ENCODE data around the gene AP3D1. TPM values are rescaled to one million over a fixed set of nuclear protein-coding genes. Genes with fewer than 3 reads are reported as not detected.

AP3D1 gene
- total and polyA plus RNA-seq, 9 of the 15 experiments (the other 6 are each of a cell fraction or from before 2014, with no cell fraction given), result 1.2 to 86.1 (median 35.9) TPM

GRCh38 chr19:2171349-2172145 is 20.2 kb upstream of the AP3D1 start (continued):
- TF ChIP-seq HDAC1 (IDR thresholded peaks at IDR 0.05), result peak in 1 of 2 experiments; percentile 88; a peak in 1 of 4 replicates
- TF ChIP-seq SMARCA4 (IDR thresholded peaks at IDR 0.05), result peak; percentile 91
- no peak for TF ChIP-seq ELF2 (CRISPR knock-in tag; IDR thresholded peaks at IDR 0.05)
- no peak for TF ChIP-seq ZNF175 (CRISPR knock-in tag; IDR thresholded peaks at IDR 0.05; ENCODE audit: low read depth)

- H2AFZ ChIP-seq (ENCODE audit: low read depth, low read length), result no peak overlapping the region
- ChIA-PET CTCF (ENCODE audit: low intra/inter-chr PET ratio) (interaction anchor here (0.9 kb wide), 1 partner anchor 9 kb away, joined by 3 read pairs; no protein-coding TSS in a partner anchor), POLR2A (interaction anchor here (0.6 to 1.2 kb wide), 4 partner anchors 10 to 131 kb away, joined by 3 to 7 read pairs (median 3); no protein-coding TSS in a partner anchor)
- H4K20me1 ChIP-seq (replicated peaks; ENCODE audit: control insufficient read depth, insufficient read depth, low read length), result peaks cover 66% of the 10 kb centered on the region
- peaks cover 98% of the 10 kb centered on the region for H3K79me2 ChIP-seq (ENCODE audit: control insufficient read depth, insufficient read depth, low read length)
- 0 out of 2 replicates have a peak overlapping the region, but pooled peaks have one; percentile 37 for H3K4me2 ChIP-seq (ENCODE audit: insufficient read depth, low read length)
- DNase-seq (ENCODE audit: extremely low read depth in 1 of 4, low spot score in 3 of 4), result no peak
- in situ Hi-C loops (cut with MboI), result no loop called here
- H3K9ac ChIP-seq (ENCODE audit: insufficient read depth in 1 of 2, low read depth in 2 of 2, low read length in 2 of 2), result peak overlapping the region in 1 of 2 experiments; percentile 75; a peak in 2 of 4 replicates
- no peak for FAIRE-seq
- 59% methylated on average over 5 of the region's 5 CpGs for WGBS (ENCODE audit: insufficient coverage, low coverage, missing lambda C conversion rate)
- no peak overlapping the region; the same call in 2 of the 3 replicates for H3K27ac ChIP-seq (ENCODE audit: extremely low read depth, low read depth, low read length)
- ATAC-seq, result no peak
- H3K4me3 ChIP-seq, result no peak overlapping the region
- H3K9me3 ChIP-seq (replicated peaks; ENCODE audit: control insufficient read depth, insufficient read depth, low read depth, low read length), result no peaks in the 10 kb centered on the region
- TF ChIP-seq XRCC5 (IDR thresholded peaks at IDR 0.05; ENCODE audit: low read depth, low read length), result peak; percentile 4; the same call in 1 of the 2 replicates
- TF ChIP-seq GABPB2 (CRISPR knock-in tag; conservative IDR thresholded peaks at IDR 0.05), result no peak
- intact Hi-C loops (cut with micrococcal nuclease), result no loop called here
- peaks cover 63 to 83% of the 10 kb centered on the region in 2 experiments for H3K4me1 ChIP-seq (replicated peaks in 1 of 2; ENCODE audit: control insufficient read depth in 2 of 2, insufficient read depth in 2 of 2, low read length in 2 of 2)
- H3K36me3 ChIP-seq (ENCODE audit: control insufficient read depth, insufficient read depth, low read length), result peaks cover 49% of the 10 kb centered on the region; the same call in 2 of the 3 replicates
- no peaks in the 10 kb centered on the region for H3K27me3 ChIP-seq (ENCODE audit: control insufficient read depth in 2 of 2, insufficient read depth in 2 of 2, low read length in 2 of 2)
- BruUV-seq (replicated peaks), result no TSS peak
- H3K9me1 ChIP-seq (ENCODE audit: control insufficient read depth, insufficient read depth, low read length), result peaks cover 25% of the 10 kb centered on the region
Measured at GRCh38 chr19:2170987-2171348, 19.6 kb upstream of the AP3D1 start.
